GM12864 (cell line): ENCODE measurements around the gene PCBD1.

ENCODE experiments used
- DNase-seq: peaks from one replicate; pipeline ENCODE4 v3.0.0-alpha.2; 2011; ENCODE audit warnings: low read depth
- H3K4me3 ChIP-seq: 2 replicates; pipeline ENCODE4 v1.5.1; 2011; ENCODE audit warnings: mild to moderate bottlenecking, low read depth, low read length, control low read depth
- CTCF ChIP-seq: IDR thresholded peaks from 2 replicates; pipeline ENCODE4 v1.5.1; 2011; ENCODE audit warnings: low read depth, mild to moderate bottlenecking, moderate library complexity, low read length, control low read depth, inconsistent platforms; ENCODE audit errors: missing control alignments

Gene PCBD1

GRCh38 chr10:70917226-70917625 is 28.9 kb upstream of the PCBD1 start:
- no peak for DNase-seq
- no peak overlapping the region for H3K4me3 ChIP-seq
- TF ChIP-seq CTCF: no peak

- no peak for DNase-seq
- H3K4me3 ChIP-seq: no peak overlapping the region
- TF ChIP-seq CTCF: no peak
These were observed 27.9 kb upstream of the PCBD1 start for GRCh38 chr10:70916241-70916640.

GRCh38 chr10:70915806-70916205 is 27.4 kb upstream of the PCBD1 start:
- TF ChIP-seq CTCF: no peak
- no peak for DNase-seq

GRCh38 chr10:70915206-70915605 is 26.8 kb upstream of the PCBD1 start:
- H3K4me3 ChIP-seq: no peak overlapping the region
- DNase-seq: no peak
- TF ChIP-seq CTCF: no peak

More at GRCh38 chr10:70915806-70916205, 27.4 kb upstream of the PCBD1 start:
- H3K4me3 ChIP-seq: no peak overlapping the region

- H3K4me3 ChIP-seq: no peak overlapping the region
- no peak for DNase-seq
- TF ChIP-seq CTCF: no peak
These were observed 26.0 kb upstream of the PCBD1 start for GRCh38 chr10:70914316-70914864.

GRCh38 chr10:70913893-70914240 is 25.5 kb upstream of the PCBD1 start:
- DNase-seq: no peak
- H3K4me3 ChIP-seq: no peak overlapping the region
- TF ChIP-seq CTCF: no peak

GRCh38 chr10:70913191-70913892 is 25.0 kb upstream of the PCBD1 start:
- TF ChIP-seq CTCF: no peak
- no peak overlapping the region for H3K4me3 ChIP-seq
- no peak for DNase-seq
